Measurements from ENCODE around the gene RNF144A. TPM values are rescaled to one million over a fixed set of nuclear protein-coding genes. Genes with fewer than 3 reads are reported as not detected.
"Not testable (repeated sequence)": the region's sequence is repeated elsewhere in the genome, so short reads cannot be mapped to it uniquely, and the experiment has no call there.

The RNF144A gene
- total RNA-seq, 1 donor, result 4.3 TPM

DNA sequence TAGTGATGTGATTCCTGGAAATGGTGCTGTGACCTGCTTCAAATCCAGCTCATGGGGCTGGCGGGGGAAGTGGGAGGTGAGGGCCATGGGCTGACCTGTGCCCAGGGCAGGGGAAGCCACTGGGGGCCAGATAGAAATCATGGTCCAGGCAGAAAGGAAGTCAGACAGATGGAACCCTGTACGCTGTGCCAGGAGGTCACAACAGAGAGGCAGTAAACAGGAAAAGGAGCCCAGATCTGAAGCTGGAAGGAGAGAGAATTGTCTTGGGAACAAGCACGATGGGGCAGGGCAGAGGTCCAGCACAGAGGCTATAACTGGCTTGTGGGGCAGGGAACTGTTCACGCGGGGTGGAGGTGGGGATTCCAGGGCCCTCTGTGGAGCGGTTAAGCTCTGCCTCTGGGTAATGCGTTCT lies 76.0 kb downstream of the RNF144A start:
- TF ChIP-seq, protein P1, sequence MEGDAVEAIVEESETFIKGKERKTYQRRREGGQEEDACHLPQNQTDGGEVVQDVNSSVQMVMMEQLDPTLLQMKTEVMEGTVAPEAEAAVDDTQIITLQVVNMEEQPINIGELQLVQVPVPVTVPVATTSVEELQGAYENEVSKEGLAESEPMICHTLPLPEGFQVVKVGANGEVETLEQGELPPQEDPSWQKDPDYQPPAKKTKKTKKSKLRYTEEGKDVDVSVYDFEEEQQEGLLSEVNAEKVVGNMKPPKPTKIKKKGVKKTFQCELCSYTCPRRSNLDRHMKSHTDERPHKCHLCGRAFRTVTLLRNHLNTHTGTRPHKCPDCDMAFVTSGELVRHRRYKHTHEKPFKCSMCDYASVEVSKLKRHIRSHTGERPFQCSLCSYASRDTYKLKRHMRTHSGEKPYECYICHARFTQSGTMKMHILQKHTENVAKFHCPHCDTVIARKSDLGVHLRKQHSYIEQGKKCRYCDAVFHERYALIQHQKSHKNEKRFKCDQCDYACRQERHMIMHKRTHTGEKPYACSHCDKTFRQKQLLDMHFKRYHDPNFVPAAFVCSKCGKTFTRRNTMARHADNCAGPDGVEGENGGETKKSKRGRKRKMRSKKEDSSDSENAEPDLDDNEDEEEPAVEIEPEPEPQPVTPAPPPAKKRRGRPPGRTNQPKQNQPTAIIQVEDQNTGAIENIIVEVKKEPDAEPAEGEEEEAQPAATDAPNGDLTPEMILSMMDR (IDR thresholded peaks at IDR 0.05; ENCODE audit: insufficient read depth, low read depth, low read length), result no peak
- DNase-seq (ENCODE audit: low read depth), result no peak
- no peak overlapping the region for H3K4me3 ChIP-seq (ENCODE audit: low read depth, low read length)

DNA sequence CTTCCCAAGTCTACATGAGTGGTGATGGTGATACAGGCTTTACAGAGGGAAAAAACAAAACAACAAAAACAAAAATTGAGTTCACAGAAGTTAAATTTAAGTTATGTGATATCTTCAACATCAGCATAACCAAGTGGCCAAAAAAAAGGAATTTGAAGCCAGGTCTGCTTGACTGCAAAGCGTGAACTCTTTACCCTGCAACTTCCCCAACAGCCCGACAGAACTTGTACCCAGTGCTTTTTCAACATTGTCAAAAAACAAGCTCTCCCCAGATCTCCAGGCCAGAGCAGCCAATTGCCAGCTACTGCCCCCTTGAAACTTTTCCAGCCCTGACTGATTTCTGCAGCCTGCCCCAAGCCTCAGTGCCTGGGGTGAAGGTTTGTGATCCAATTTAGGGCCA lies 76.7 kb downstream of the RNF144A start:
- no peak for DNase-seq (ENCODE audit: low read depth)
- TF ChIP-seq, protein P1 (IDR thresholded peaks at IDR 0.05; ENCODE audit: insufficient read depth, low read depth, low read length), result no peak
- H3K4me3 ChIP-seq (ENCODE audit: low read depth, low read length), result no peak overlapping the region

DNA sequence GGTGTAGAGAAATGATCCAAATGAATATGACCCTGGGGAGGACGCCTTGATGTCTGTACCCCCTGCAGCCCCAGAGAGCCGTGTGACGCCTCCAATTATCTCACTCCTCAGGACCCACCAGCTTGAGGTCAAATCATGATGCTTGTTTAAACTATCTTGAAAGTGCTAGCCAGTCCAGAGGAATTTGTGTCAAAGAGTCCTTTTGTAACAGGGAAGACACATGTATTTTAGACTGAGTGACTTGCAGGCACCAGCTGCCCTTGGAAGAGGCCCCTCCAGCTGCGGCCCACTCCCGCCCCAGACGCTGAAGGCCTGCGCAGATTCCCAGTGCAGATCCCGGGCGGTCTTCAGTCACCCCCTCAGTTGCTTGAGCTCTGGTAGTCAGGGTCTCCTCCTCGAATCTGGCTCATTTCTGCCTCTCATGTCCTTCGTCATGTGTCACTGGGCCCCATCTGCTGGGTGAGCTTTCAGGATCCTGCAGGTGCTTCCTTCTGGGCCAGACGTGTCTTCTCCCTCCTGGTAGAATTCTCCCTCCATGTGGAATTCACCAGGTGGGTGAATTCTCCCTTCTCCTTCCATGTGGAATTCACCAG lies 77.4 kb downstream of the RNF144A start:
- no peak overlapping the region for H3K4me3 ChIP-seq (ENCODE audit: low read depth, low read length)
- DNase-seq (ENCODE audit: low read depth), result no peak
- TF ChIP-seq, protein P1 (IDR thresholded peaks at IDR 0.05; ENCODE audit: insufficient read depth, low read depth, low read length), result no peak

DNA sequence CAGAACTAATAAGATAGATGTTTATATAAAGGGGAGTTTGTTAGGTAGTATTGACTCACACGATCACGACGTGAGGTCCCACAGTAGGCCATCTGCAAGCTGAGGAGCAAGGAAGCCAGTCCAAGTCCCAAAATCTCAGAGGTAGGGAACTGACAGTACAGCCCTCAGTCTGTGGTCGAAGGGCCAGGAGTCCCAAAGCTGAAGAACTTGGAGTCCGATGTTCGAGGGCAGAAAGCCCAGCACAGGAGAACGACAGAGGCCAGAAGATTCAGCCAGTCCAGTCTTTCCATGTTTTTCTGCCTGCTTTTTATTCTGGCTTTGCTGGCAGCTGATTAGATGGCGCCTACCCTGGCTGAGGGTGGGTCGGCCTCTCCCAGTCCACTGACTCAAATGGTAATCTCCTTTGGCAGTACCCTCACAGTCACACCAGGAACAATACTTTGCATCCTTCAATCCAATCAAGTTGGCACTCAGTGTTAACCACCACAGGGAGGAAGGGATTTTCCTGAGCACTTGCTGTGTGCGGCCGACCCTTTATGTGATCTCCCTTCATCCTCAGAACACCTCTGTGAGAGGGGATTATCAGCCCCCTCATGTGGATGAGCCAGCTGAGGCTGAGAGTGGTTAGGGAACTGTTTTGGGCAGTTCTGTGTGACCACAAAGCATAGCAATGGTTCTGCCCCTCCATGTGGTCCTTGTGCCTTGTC lies 78.3 kb downstream of the RNF144A start:
- DNase-seq (ENCODE audit: low read depth), result no peak
- TF ChIP-seq, protein P1 (IDR thresholded peaks at IDR 0.05; ENCODE audit: insufficient read depth, low read depth, low read length), result no peak
- no peak overlapping the region for H3K4me3 ChIP-seq (ENCODE audit: low read depth, low read length)

DNA sequence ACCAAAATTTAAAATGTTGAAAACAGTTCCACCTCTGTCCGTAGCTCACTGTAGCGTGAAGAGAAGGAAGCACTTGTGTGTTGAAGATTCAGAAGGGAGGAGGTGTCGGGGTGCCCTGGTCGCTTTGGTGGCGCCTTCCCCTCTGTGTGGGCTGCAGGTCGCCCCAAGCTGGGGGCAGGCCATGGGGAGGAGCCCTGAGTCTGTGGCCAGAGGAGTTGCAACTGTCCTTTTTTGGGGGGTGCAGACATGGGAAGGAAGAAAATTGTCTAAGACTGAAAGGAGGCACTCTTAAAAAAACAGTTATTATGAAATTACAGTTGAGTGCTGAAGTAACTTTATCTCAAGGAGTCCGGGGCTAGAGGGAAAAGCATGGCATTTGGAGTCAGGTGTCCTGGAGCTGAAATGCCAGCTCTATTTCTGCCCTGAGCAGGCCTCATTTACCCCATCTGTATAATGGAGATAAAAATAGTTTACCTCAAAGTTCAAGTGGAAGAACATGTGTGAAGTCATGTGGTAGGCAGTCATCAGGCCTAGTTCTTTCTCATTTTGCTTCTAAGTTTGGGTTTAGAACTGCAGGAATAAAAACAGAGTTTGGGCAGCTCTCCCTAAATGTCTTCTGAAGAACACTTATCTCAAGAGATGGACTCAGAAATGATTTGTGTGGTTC lies 82.1 kb downstream of the RNF144A start:
- H3K4me3 ChIP-seq (ENCODE audit: low read depth, low read length), result no peak overlapping the region
- no peak for DNase-seq (ENCODE audit: low read depth)
- TF ChIP-seq, protein P1 (IDR thresholded peaks at IDR 0.05; ENCODE audit: insufficient read depth, low read depth, low read length), result no peak

DNA sequence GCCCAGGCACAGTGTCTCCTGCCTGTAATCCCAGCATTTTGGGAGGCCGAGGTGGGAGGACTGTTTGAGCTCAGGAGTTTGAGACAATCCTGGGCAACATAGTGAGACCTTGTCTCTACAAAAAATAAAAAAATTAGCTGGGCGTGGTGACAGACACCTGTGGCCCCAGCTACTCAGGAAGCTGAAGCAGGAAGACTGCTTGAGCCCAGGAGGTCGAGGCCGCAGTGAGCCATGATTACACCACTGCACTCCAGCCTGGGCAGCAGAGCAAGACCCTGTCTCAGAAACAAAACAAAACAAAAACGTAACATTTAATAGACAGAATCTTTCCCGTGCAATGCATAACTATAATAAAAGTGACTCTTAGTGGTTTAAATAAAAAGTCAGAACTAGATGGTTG lies 84.2 kb downstream of the RNF144A start:
- not testable (repeated sequence) for H3K4me3 ChIP-seq (ENCODE audit: low read depth, low read length); DNase-seq (ENCODE audit: low read depth)

DNA sequence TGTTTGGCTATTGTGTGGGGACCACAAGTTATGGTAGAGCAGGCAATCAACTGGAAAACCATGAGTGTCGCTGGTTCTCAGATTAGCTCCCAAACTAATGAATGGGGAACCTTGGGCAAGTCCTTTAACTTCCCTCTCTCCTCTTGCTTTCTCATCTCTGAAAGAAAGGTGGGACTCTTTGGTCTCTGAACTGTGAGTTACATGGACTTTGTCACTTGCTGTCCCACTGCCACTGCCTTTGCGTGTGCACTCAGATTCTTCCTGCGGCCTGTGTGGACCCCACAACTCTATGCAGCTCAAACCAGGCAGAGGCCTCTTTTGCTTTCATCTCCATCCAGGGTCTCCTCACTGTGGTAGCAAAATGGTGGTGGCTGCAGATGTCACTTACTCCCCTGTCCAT lies 86.7 kb downstream of the RNF144A start:
- TF ChIP-seq, protein P1 (IDR thresholded peaks at IDR 0.05; ENCODE audit: insufficient read depth, low read depth, low read length), result no peak
- no peak for DNase-seq (ENCODE audit: low read depth)
- no peak overlapping the region for H3K4me3 ChIP-seq (ENCODE audit: low read depth, low read length)

Data from fibroblast of villous mesenchyme (primary cell).